Measurements from ENCODE around the gene SLC19A2. TPM values are rescaled to one million over a fixed set of nuclear protein-coding genes. Genes with fewer than 3 reads are reported as not detected.

SLC19A2 gene
- total and polyA plus RNA-seq, 2 of the 13 experiments (the other 11 are each of a cell fraction or from before 2014, with no cell fraction given): 30.4 to 56.0 TPM

DNA sequence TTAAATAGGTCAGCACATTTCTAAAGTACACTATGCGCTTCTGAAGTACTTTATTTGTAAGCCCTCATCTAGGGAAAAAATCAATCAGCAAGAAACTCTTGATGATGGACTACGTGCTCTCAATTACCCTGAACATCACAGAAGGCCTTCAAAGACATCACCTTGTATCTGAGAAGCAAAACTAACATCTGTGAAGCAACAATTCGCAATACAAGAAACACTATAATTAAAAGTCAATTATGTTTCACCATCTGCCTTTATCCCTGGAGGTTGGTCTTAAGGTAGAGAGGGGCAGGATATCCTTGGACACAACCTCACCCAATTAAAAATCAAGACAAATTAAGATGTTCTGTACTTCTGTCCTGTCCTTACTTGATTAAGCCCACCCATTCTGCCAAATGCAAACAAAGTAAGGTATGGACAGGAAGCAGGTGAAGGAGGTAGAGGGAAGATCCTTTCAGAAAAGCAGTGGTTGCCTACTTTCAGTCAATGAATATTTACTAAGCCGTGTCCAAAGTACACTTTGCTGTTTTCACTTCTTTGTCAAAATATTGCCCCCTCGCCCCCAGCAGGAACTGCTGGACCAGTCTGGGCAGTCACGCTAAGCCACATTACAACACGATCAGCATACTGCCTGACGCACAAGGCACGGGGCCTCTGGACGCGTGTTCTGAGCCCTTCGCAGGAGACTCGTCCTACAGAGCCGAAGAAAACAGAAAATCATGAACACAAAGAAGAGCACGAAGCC, 887 bp downstream of the SLC19A2 start (continued):
- TF ChIP-seq HOXD1 (CRISPR knock-in tag; IDR thresholded peaks at IDR 0.05) (no peak), YEATS4 (CRISPR knock-in tag; IDR thresholded peaks at IDR 0.05; ENCODE audit: borderline replicate concordance) (peak; percentile 72), ERF (CRISPR knock-in tag; IDR thresholded peaks at IDR 0.05) (no peak), ZNF260 (CRISPR knock-in tag; IDR thresholded peaks at IDR 0.05; ENCODE audit: borderline replicate concordance, low read depth) (no peak), ATF1 (CRISPR knock-in tag; IDR thresholded peaks at IDR 0.05) (no peak), YY1 (IDR thresholded peaks at IDR 0.05; ENCODE audit: insufficient read depth, insufficient replicate concordance, low read depth, low read length) (no peak), HNRNPLL (IDR thresholded peaks at IDR 0.05; ENCODE audit: low read depth, low read length, poor library complexity, severe bottlenecking) (no peak), FOXP1 (IDR thresholded peaks at IDR 0.05) (no peak), FOXP1 (CRISPR knock-in tag; IDR thresholded peaks at IDR 0.05) (peak; percentile 88), ZFY (CRISPR knock-in tag; IDR thresholded peaks at IDR 0.05) (peak; percentile 45), ETV6 (CRISPR knock-in tag; conservative IDR thresholded peaks at IDR 0.05) (no peak), GTF2F1 (IDR thresholded peaks at IDR 0.05; ENCODE audit: low read length) (no peak), KAT2B (IDR thresholded peaks at IDR 0.05; ENCODE audit: borderline replicate concordance, low read depth, low read length) (no peak), ZNF850 (CRISPR knock-in tag; conservative IDR thresholded peaks at IDR 0.05) (0 out of 2 replicates have a peak, but pooled peaks have one; percentile 9), ETV5 (CRISPR knock-in tag; IDR thresholded peaks at IDR 0.05; ENCODE audit: borderline replicate concordance) (peak; percentile 81), ZSCAN25 (CRISPR knock-in tag; IDR thresholded peaks at IDR 0.05) (0 out of 2 replicates have a peak, but pooled peaks have one; percentile 21), ZC3H13 (CRISPR knock-in tag; IDR thresholded peaks at IDR 0.05) (no peak; the same call in 1 of the 2 replicates), CENPT (CRISPR knock-in tag; IDR thresholded peaks at IDR 0.05; ENCODE audit: low read depth) (no peak), RFXAP (CRISPR knock-in tag; IDR thresholded peaks at IDR 0.05; ENCODE audit: borderline replicate concordance) (no peak), TARDBP (CRISPR knock-in tag; IDR thresholded peaks at IDR 0.05) (no peak)
- TF ChIP-seq, protein P1, sequence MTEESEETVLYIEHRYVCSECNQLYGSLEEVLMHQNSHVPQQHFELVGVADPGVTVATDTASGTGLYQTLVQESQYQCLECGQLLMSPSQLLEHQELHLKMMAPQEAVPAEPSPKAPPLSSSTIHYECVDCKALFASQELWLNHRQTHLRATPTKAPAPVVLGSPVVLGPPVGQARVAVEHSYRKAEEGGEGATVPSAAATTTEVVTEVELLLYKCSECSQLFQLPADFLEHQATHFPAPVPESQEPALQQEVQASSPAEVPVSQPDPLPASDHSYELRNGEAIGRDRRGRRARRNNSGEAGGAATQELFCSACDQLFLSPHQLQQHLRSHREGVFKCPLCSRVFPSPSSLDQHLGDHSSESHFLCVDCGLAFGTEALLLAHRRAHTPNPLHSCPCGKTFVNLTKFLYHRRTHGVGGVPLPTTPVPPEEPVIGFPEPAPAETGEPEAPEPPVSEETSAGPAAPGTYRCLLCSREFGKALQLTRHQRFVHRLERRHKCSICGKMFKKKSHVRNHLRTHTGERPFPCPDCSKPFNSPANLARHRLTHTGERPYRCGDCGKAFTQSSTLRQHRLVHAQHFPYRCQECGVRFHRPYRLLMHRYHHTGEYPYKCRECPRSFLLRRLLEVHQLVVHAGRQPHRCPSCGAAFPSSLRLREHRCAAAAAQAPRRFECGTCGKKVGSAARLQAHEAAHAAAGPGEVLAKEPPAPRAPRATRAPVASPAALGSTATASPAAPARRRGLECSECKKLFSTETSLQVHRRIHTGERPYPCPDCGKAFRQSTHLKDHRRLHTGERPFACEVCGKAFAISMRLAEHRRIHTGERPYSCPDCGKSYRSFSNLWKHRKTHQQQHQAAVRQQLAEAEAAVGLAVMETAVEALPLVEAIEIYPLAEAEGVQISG (CRISPR knock-in tag; IDR thresholded peaks at IDR 0.05): peak; percentile 31; the same call in 1 of the 2 replicates
- TF ChIP-seq, protein P2, sequence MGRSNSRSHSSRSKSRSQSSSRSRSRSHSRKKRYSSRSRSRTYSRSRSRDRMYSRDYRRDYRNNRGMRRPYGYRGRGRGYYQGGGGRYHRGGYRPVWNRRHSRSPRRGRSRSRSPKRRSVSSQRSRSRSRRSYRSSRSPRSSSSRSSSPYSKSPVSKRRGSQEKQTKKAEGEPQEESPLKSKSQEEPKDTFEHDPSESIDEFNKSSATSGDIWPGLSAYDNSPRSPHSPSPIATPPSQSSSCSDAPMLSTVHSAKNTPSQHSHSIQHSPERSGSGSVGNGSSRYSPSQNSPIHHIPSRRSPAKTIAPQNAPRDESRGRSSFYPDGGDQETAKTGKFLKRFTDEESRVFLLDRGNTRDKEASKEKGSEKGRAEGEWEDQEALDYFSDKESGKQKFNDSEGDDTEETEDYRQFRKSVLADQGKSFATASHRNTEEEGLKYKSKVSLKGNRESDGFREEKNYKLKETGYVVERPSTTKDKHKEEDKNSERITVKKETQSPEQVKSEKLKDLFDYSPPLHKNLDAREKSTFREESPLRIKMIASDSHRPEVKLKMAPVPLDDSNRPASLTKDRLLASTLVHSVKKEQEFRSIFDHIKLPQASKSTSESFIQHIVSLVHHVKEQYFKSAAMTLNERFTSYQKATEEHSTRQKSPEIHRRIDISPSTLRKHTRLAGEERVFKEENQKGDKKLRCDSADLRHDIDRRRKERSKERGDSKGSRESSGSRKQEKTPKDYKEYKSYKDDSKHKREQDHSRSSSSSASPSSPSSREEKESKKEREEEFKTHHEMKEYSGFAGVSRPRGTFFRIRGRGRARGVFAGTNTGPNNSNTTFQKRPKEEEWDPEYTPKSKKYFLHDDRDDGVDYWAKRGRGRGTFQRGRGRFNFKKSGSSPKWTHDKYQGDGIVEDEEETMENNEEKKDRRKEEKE (IDR thresholded peaks at IDR 0.05): no peak
- TF ChIP-seq, protein P3, sequence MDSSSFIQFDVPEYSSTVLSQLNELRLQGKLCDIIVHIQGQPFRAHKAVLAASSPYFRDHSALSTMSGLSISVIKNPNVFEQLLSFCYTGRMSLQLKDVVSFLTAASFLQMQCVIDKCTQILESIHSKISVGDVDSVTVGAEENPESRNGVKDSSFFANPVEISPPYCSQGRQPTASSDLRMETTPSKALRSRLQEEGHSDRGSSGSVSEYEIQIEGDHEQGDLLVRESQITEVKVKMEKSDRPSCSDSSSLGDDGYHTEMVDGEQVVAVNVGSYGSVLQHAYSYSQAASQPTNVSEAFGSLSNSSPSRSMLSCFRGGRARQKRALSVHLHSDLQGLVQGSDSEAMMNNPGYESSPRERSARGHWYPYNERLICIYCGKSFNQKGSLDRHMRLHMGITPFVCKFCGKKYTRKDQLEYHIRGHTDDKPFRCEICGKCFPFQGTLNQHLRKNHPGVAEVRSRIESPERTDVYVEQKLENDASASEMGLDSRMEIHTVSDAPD (CRISPR knock-in tag; IDR thresholded peaks at IDR 0.05): no peak
- TF ChIP-seq, protein P4, sequence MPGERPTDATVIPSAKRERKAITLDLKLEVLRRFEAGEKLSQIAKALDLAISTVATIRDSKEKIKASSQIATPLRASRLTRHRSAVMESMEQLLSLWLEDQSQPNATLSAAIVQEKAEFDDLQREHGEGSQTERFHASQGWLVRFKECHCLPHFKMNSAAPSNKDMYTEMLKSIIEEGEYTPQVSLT (CRISPR knock-in tag; IDR thresholded peaks at IDR 0.05; ENCODE audit: borderline replicate concordance, low read depth): 0 out of 2 replicates have a peak, but pooled peaks have one; percentile 3

All from HepG2 (cell line).